Hematopoietic multipotent progenitor cell treated with erythropoietin and hydrocortisone succinate and interleukin-3 and kit ligand, for 4 days (in vitro differentiated cells): ENCODE data around the gene CNTNAP2.
A peak's percentile ranks its signal among the peaks of the same experiment; 100 is the strongest.
"Not testable (repeated sequence)": the region's sequence is repeated elsewhere in the genome, so short reads cannot be mapped to it uniquely, and the experiment has no call there.

Experiments
- DNase-seq: peaks from one replicate; pipeline ENCODE4 v3.0.0-alpha.2; 2015

Gene CNTNAP2

DNA sequence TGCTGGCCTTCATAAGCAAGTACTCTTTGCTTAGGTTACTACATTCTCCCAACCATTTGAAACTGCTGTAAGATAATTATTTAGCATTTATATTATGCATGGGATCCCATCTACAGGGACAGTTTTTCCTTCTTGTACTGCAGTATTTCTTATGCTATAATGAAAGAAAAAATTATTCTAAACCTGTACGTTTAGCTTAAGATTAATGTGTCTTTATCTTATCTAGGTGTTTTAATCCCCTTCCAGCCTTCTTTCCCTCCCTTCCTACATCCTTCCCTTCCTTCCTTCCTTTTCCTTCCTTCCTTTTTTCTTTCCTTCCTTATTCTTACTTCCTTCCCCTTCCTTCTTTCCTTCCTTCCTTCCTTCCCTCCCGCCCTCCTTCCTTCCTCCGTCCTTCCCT is 778.3 kb downstream of the CNTNAP2 start:
- DNase-seq: no peak

DNA sequence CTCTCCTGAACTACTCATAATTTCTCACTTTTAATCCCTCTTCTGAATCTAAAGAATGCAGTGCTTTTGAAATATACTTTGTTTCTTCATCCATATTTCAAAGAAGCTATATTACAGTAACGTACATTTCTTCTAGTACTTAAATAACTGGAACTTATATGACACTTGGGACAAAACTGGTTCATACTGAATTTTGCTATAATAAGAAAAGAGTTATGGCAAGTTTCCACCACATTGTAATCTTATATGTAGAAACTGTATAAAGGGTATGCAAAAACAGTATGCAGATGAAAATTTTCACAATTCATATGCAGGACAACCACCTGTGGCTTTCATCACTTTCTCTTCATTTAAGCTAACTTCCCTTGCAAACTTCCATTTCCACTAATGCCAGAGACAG is 785.7 kb downstream of the CNTNAP2 start:
- no peak for DNase-seq

DNA sequence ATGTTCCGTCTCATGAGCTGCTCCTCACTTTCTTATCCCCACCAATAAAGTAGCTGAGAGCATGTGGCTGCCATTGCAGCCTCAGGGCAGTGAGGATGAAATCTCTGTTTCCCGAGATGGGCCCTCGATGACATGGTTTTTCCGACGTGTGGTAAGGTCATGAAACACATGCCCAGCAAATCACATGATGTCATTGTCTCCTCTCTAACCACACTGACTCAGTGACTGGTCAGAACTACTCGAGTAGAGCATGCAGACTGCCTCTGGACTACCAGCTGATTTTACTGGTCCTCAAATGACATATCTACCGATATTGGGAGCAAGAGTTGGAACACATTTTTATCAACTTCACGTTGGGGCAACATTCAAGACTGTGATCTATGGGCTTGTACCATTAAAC is 786.1 kb downstream of the CNTNAP2 start:
- no peak for DNase-seq

DNA sequence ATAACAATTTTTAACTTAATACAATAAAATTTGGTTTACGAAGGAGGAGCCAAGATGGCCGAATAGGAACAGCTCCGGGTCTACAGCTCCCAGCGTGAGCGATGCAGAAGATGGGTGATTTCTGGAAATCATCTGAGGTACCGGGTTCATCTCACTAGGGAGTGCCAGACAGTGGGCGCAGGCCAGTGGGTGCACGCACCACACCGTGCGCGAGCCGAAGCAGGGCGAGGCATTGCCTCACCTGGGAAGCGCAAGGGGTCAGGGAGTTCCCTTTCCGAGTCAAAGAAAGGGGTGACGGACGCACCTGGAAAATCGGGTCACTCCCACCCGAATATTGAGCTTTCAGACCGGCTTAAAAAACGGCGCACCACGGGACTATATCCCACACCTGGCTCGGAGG is 789.1 kb downstream of the CNTNAP2 start:
- not testable (repeated sequence) for DNase-seq

GRCh38 chr7:146922782-146923181 is 806.2 kb downstream of the CNTNAP2 start:
- DNase-seq: no peak

GRCh38 chr7:146926841-146927240 is 810.2 kb downstream of the CNTNAP2 start:
- DNase-seq: no peak

GRCh38 chr7:146937836-146938235 is 821.2 kb downstream of the CNTNAP2 start:
- DNase-seq: no peak

DNA sequence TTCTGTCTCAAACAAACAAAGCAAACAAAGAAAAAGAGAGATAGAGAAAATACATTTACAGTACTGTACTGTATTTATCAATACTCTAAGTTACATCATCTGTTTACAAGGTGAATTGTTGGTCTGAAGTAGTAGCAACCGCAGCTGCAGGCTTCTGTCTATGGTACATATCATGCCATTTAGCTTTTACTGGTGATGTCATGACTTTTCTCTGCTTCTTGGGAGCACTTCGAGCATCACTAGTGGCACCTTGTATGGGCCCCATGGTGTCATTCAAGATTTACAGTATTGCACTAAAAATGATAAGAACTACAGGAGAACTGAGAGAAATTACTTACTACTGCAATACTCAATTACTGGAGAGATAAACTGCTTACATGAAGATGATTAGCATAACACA is 826.9 kb downstream of the CNTNAP2 start:
- no peak for DNase-seq

DNA sequence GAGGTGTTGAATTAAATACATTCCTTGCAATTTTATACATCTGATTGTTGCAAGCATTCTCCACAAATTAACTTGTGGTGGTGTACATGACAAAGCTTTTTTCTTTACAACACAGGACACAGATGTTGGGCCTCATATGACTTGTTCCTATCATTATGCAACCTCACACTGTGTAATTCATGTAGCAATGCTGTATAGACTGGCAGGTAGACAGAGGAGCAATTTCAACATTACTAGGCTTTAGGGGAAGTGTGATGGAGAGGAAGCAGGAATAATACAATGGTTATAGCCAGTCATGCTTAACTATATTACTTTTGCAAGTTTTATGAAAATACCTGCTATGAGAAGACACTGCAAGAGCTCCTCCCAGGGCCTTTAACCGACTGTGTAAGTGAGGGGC is 832.1 kb downstream of the CNTNAP2 start:
- DNase-seq: peak; percentile 83

GRCh38 chr7:146956321-146956720 is 839.7 kb downstream of the CNTNAP2 start:
- DNase-seq: no peak

GRCh38 chr7:146956853-146957252 is 840.3 kb downstream of the CNTNAP2 start:
- DNase-seq: no peak

- no peak for DNase-seq
Measured at GRCh38 chr7:146960773-146961391, 844.3 kb downstream of the CNTNAP2 start.

DNA sequence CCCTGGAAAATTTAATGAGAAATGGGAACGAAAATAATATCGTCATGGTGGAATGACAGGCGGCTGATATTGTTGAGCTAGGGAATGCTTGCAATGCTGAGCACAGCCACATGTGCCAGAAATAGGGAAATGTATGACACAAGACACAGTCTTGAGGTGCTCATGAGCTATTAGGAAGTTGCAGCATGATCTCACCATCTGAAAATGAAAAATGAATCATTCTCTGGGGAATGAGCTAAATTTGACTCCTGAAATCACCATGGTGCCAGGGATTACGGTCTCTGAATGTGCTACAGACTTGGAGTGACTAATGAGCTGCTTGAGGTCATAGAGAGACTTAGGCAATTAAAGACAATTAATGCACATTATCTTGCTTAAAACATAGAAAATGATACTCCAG is 845.0 kb downstream of the CNTNAP2 start:
- DNase-seq: no peak

DNA sequence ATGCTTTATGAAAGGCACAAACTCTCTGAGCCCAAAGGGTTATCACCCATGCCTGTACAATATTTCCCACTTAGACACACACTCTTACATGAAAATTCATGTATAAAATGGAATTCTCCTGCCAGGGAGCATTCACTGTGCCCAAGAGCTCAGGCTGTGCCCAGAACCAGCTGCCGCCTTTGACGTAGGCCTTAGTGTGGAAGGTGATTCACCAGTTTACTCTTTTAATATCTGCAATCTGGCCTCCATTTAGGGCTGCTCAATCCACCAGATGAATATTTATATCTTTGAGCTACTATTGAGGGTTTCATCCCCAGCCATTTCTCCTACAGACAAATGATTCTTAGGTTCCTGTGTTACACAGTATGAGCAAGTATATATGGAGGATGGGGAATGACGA is 849.7 kb downstream of the CNTNAP2 start:
- DNase-seq: no peak

DNA sequence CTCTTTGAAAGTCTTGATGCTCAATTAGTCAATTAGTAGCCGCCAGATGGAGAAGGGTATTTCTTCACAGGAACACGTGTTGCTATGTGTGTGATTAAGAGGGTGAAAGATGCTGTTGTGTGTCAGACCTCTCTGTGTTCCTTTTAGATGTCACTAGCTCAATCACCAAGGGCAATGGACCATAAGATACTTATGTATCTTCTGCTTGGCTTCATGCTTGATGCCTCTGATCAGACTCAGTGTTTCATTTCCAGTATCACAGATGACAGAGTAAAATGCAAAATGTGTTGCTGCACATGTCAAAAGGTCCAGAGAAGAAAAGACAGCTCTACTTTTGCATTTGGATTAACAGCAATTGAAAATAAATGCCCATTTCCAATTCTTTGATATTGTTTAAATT is 865.9 kb downstream of the CNTNAP2 start:
- DNase-seq: no peak

GRCh38 chr7:146991596-146991995 is 875.0 kb downstream of the CNTNAP2 start:
- no peak for DNase-seq

DNA sequence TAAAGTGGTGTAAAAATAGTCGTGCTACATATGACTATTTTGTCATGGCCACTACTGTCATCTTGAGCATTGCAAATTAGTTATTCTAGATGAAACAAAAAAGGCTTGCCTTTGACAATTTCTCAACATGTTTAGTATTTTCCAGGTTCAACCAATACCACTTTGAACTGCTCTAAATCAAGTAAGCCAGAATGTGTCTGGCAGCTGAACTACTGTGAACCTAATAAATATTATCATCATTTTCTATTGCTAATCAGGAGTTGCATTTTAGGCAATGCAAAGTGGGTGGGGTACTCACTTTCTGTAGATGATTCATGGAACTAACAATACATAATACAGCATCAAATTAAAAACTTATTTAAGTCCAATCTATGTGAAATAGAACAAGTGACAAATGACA is 877.2 kb downstream of the CNTNAP2 start:
- no peak for DNase-seq

- no peak for DNase-seq
Measured at GRCh38 chr7:147008530-147008929, 891.9 kb downstream of the CNTNAP2 start.

DNA sequence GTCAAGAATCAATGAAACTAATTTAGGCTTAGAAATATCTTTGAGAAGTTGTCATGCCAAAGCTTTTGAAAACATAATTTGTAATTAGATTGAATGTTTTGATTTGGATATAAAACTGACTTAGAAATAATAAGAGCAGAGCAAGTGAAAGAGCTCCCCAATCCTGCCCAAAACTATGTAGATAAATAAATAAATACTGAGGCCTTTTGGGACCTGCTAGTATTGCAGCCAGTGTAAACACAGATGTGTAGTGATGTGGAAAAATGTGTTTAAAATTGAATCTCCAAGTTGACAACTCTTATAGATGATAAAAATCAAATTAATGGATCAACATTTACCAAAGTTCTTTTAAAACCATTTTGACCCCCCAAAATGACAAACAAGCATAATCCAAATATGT is 896.1 kb downstream of the CNTNAP2 start:
- no peak for DNase-seq

- no peak for DNase-seq
Measured at GRCh38 chr7:147013825-147014224, 897.2 kb downstream of the CNTNAP2 start.

DNA sequence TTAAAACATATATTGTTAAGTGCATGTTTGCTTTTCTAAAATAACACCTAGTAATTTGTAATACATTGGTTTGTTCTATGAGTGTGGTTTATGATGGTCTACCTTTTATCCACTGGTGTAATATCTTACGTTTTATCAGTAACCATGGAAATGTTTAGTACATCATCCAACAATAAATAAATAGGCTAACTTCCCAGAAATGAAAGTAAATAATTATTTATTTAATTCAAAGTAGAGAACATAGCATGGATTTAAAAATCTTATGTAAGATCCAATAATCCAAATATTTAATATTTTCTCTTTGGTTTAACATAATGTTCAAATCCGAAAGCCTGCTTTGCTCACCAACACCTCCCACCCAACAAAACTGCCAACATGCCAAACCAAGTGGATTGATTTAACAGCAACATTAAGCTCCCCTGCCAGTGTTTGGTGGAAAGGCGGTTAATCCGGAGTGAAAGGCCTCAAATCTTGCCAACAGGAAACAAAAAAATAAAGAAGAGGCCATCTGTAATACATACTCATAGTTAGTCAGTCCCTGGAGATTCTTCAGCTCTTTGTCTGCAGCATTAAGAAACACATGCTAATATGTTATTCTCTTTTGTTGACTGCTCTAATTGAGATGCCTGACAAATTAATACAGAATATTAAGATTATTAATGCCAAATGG is 897.8 kb downstream of the CNTNAP2 start:
- no peak for DNase-seq

DNA sequence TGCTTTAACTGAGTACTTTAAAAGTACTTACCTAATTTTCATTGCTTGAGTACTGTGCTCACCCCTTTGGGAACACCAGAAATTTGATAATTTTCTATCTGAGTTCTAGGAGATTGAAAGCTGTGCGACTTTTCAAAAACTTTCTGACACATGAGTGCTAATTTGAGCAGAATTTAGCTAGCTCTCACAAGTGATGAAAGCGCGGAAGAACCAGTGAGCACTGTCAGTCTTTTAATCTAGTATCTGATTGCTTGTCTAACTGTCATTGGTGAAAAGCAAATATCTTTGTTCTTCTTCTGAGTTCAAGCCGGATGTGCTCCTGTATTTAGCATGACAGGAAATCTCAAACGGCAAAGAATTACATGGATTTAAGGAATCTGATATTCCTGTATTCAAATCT is 899.4 kb downstream of the CNTNAP2 start:
- no peak for DNase-seq

GRCh38 chr7:147022056-147022455 is 905.5 kb downstream of the CNTNAP2 start:
- DNase-seq: no peak

- no peak for DNase-seq
Measured at GRCh38 chr7:147023440-147023839, 906.8 kb downstream of the CNTNAP2 start.

- no peak for DNase-seq
Measured at GRCh38 chr7:147029953-147030352, 913.4 kb downstream of the CNTNAP2 start.
